ENCODE measurements around the gene ORMDL3. TPM values are rescaled to one million over a fixed set of nuclear protein-coding genes. Genes with fewer than 3 reads are reported as not detected.

Gene ORMDL3
- total RNA-seq, 4 donors from 2014 or later = 17.3 to 36.2 (median 29.6) TPM

- no peak overlapping the region for H3K27ac ChIP-seq
- no peaks in the 10 kb centered on the region for H3K27me3 ChIP-seq
- intact Hi-C loops (cut with DNase I; ENCODE audit: low total_unique reads) (loop anchor here (5.0 kb wide), 2 partner anchors 172 to 247 kb away; no protein-coding TSS in a partner anchor), in situ Hi-C loops (cut with MboI; ENCODE audit: low sequenced_read_pairs in 4 of 4) (no loop called here)
- peaks cover 0 to 30% of the 10 kb centered on the region in 2 donors for H3K36me3 ChIP-seq
- DNase-seq (no peak), ATAC-seq (no peak)
- TF ChIP-seq CTCF (IDR thresholded peaks at IDR 0.05 in 4 of 5, conservative IDR thresholded peaks at IDR 0.05 in 1 of 5) (no peak), POLR2A (IDR thresholded peaks at IDR 0.05) (no peak)
- H3K9me3 ChIP-seq = no peaks in the 10 kb centered on the region
- no peak overlapping the region for H3K4me3 ChIP-seq
- H3K4me1 ChIP-seq = peaks cover 32 to 42% of the 10 kb centered on the region in 2 donors
These were observed 2.7 kb downstream of the ORMDL3 start for GRCh38 chr17:39924691-39925055.

- H3K27ac ChIP-seq = no peak overlapping the region
- H3K9me3 ChIP-seq = no peaks in the 10 kb centered on the region
- H3K36me3 ChIP-seq = peaks cover 0 to 30% of the 10 kb centered on the region in 2 donors
- ATAC-seq (no peak), DNase-seq (no peak)
- no peaks in the 10 kb centered on the region for H3K27me3 ChIP-seq
- in situ Hi-C loops (cut with MboI; ENCODE audit: low sequenced_read_pairs in 4 of 4) = no loop called here
- TF ChIP-seq CTCF (IDR thresholded peaks at IDR 0.05 in 4 of 5, conservative IDR thresholded peaks at IDR 0.05 in 1 of 5) (no peak), POLR2A (IDR thresholded peaks at IDR 0.05) (no peak)
- H3K4me3 ChIP-seq = no peak overlapping the region
- intact Hi-C loops (cut with DNase I; ENCODE audit: low total_unique reads) = no loop called here
- H3K4me1 ChIP-seq = peaks cover 28 to 37% of the 10 kb centered on the region in 2 donors
These were observed 3.3 kb downstream of the ORMDL3 start for GRCh38 chr17:39923836-39924690.

- Histone ChIP-seq H3K4me3 (no peak overlapping the region), H3K27me3 (no peaks in the 10 kb centered on the region), H3K4me1 (peaks cover 20 to 29% of the 10 kb centered on the region in 2 donors), H3K36me3 (peaks cover 0 to 30% of the 10 kb centered on the region in 2 donors), H3K27ac (no peak overlapping the region), H3K9me3 (no peaks in the 10 kb centered on the region)
- DNase-seq (no peak), ATAC-seq (no peak)
- TF ChIP-seq CTCF (IDR thresholded peaks at IDR 0.05 in 4 of 5, conservative IDR thresholded peaks at IDR 0.05 in 1 of 5) (no peak), POLR2A (IDR thresholded peaks at IDR 0.05) (no peak)
- in situ Hi-C loops (cut with MboI; ENCODE audit: low sequenced_read_pairs in 4 of 4) = no loop called here
- intact Hi-C loops (cut with DNase I; ENCODE audit: low total_unique reads) = no loop called here
These were observed 4.2 kb downstream of the ORMDL3 start for GRCh38 chr17:39923230-39923629.

- no peaks in the 10 kb centered on the region for H3K27me3 ChIP-seq
- H3K27ac ChIP-seq = no peak overlapping the region
- H3K4me3 ChIP-seq = no peak overlapping the region
- H3K9me3 ChIP-seq = no peaks in the 10 kb centered on the region
- intact Hi-C loops (cut with DNase I; ENCODE audit: low total_unique reads) (no loop called here), in situ Hi-C loops (cut with MboI; ENCODE audit: low sequenced_read_pairs in 4 of 4) (no loop called here)
- H3K4me1 ChIP-seq = peaks cover 15 to 21% of the 10 kb centered on the region in 2 donors
- DNase-seq = no peak
- peaks cover 0 to 30% of the 10 kb centered on the region in 2 donors for H3K36me3 ChIP-seq
- TF ChIP-seq CTCF (IDR thresholded peaks at IDR 0.05 in 4 of 5, conservative IDR thresholded peaks at IDR 0.05 in 1 of 5) = no peak
- TF ChIP-seq POLR2A (IDR thresholded peaks at IDR 0.05) = no peak
- ATAC-seq = no peak
These were observed 5.4 kb downstream of the ORMDL3 start for GRCh38 chr17:39922006-39922405.

Measured in gastrocnemius medialis (tissue), 4 donors.